A673 (cell line): ENCODE data around the gene SOBP. TPM values are rescaled to one million over a fixed set of nuclear protein-coding genes. Genes with fewer than 3 reads are reported as not detected.

Experiments
- BruUV-seq: library from RNA; stranded (reverse); fragments of 400-500 nt; replicated peaks from 2 replicates; lab custom pipeline; 2021; lab: Mats Ljungman, UMichigan
- CTCF ChIA-PET: fragments of 300-600 bp; sonication (Branson Sonifier 250); formaldehyde crosslinking; loops from one replicate; lab custom pipeline; 2022; ENCODE audit warnings: antibody characterized with exemption; lab: Charles Lee
- POLR2A ChIA-PET: fragments of 300-600 bp; sonication (Branson Sonifier 250); formaldehyde crosslinking; loops from one replicate; lab custom pipeline; 2022; ENCODE audit warnings: antibody characterized with exemption; ENCODE audit not compliant: low non-redundant PET; lab: Charles Lee
- DNase-seq: peaks from one replicate; pipeline ENCODE4 v3.0.0-alpha.2; 2015; ENCODE audit warnings: low spot score
- H3K27ac ChIP-seq: fragments of 200-600 bp; sonication (generic); 2 replicates; pipeline ENCODE4 v1.5.1; 2016; ENCODE audit warnings: mixed run types, low read depth, mild to moderate bottlenecking, mixed read lengths, antibody characterized with exemption, low read length; ENCODE audit not compliant: poor library complexity, severe bottlenecking
- H3K27me3 ChIP-seq: fragments of 200-600 bp; sonication (generic); replicated peaks from 2 replicates; pipeline ENCODE4 v1.6.1; 2017; ENCODE audit warnings: mixed run types, low read depth, mild to moderate bottlenecking, mixed read lengths, antibody characterized with exemption, low read length; ENCODE audit not compliant: insufficient read depth, poor library complexity
- H3K36me3 ChIP-seq: fragments of 200-600 bp; sonication (generic); 2 replicates; pipeline ENCODE4 v1.6.1; 2016; ENCODE audit warnings: mixed run types, mild to moderate bottlenecking, mixed read lengths, antibody characterized with exemption, low read length; ENCODE audit not compliant: insufficient read depth, poor library complexity, severe bottlenecking
- H3K4me1 ChIP-seq: fragments of 200-600 bp; sonication (generic); 2 replicates; pipeline ENCODE4 v1.6.1; 2017; ENCODE audit warnings: mixed run types, mild to moderate bottlenecking, mixed read lengths, antibody characterized with exemption, low read length; ENCODE audit not compliant: insufficient read depth, poor library complexity, severe bottlenecking
- H3K4me3 ChIP-seq: fragments of 200-600 bp; sonication (generic); 2 replicates; pipeline ENCODE4 v1.5.1; 2016; ENCODE audit warnings: low read depth, mixed run types, mild to moderate bottlenecking, mixed read lengths, low read length; ENCODE audit not compliant: poor library complexity, severe bottlenecking
- H3K9me3 ChIP-seq: fragments of 200-600 bp; sonication (generic); 2 replicates; pipeline ENCODE4 v1.6.1; 2016; ENCODE audit warnings: mixed run types, low read depth, mild to moderate bottlenecking, mixed read lengths, antibody characterized with exemption, low read length; ENCODE audit not compliant: poor library complexity, severe bottlenecking
- CTCF ChIP-seq: fragments of 300-800, 200-600 bp; sonication (generic); conservative IDR thresholded peaks from 2 replicates; pipeline ENCODE4 v1.5.1; 2017; ENCODE audit warnings: low read depth, mild to moderate bottlenecking, antibody characterized with exemption, low read length, moderate library complexity, mixed read lengths
- EZH2 ChIP-seq: fragments of 200-600 bp; sonication (generic); IDR thresholded peaks from 2 replicates; pipeline ENCODE4 v1.6.1; 2017; ENCODE audit warnings: borderline replicate concordance, low read depth, mild to moderate bottlenecking, mixed read lengths, antibody characterized with exemption, low read length; ENCODE audit not compliant: poor library complexity, severe bottlenecking
- intact Hi-C: fragments of 100-400 bp; cut with micrococcal nuclease; formaldehyde crosslinking; loops from one replicate; pipeline ENCODE4 v1.10.0; 2022; ENCODE audit not compliant: unreplicated experiment
- total RNA-seq: library from RNA; stranded (reverse); gene quantifications from 2 replicates; pipeline ENCODE4 v1.2.3, GENCODE V29; 2021

Gene SOBP
- total RNA-seq, 1 experiment from 2014 or later, result 3.3 TPM

GRCh38 chr6:107630348-107630977, 140.5 kb downstream of the SOBP start:
- intact Hi-C loops, result no loop called here
- no peaks in the 10 kb centered on the region for H3K9me3 ChIP-seq
- ChIA-PET CTCF (no interaction called here), POLR2A (no interaction called here)
- no peak overlapping the region for H3K4me3 ChIP-seq
- H3K27ac ChIP-seq, result no peak overlapping the region
- no peaks in the 10 kb centered on the region for H3K4me1 ChIP-seq
- no peak for DNase-seq
- H3K36me3 ChIP-seq, result no peaks in the 10 kb centered on the region
- no peak for TF ChIP-seq EZH2
- TF ChIP-seq CTCF, result no peak
- BruUV-seq, result no TSS peak
- no peaks in the 10 kb centered on the region for H3K27me3 ChIP-seq

- POLR2A ChIA-PET, result no interaction called here
- CTCF ChIA-PET, result no interaction called here
- TF ChIP-seq EZH2, result no peak
- TF ChIP-seq CTCF, result no peak
- H3K4me3 ChIP-seq, result no peak overlapping the region
- no TSS peak for BruUV-seq
- H3K27me3 ChIP-seq, result no peaks in the 10 kb centered on the region
- no peaks in the 10 kb centered on the region for H3K9me3 ChIP-seq
- H3K36me3 ChIP-seq, result no peaks in the 10 kb centered on the region
- intact Hi-C loops, result no loop called here
- H3K27ac ChIP-seq, result no peak overlapping the region
- DNase-seq, result no peak
- H3K4me1 ChIP-seq, result no peaks in the 10 kb centered on the region
Observed at GRCh38 chr6:107632381-107633136, 142.6 kb downstream of the SOBP start.

- Histone ChIP-seq H3K9me3 (no peaks in the 10 kb centered on the region), H3K4me1 (no peaks in the 10 kb centered on the region), H3K27me3 (no peaks in the 10 kb centered on the region), H3K27ac (no peak overlapping the region), H3K36me3 (no peaks in the 10 kb centered on the region), H3K4me3 (no peak overlapping the region)
- no peak for DNase-seq
- no TSS peak for BruUV-seq
- intact Hi-C loops, result no loop called here
- POLR2A ChIA-PET, result no interaction called here
- CTCF ChIA-PET, result no interaction called here
- TF ChIP-seq EZH2 (no peak), CTCF (no peak)
Observed at GRCh38 chr6:107633680-107634323, 143.9 kb downstream of the SOBP start.
